ENCODE results near the gene EYA2.

The EYA2 gene

GRCh38 chr20:47120346-47120936 is 225.8 kb downstream of the EYA2 start:
- no peak for TF ChIP-seq CTCF (IDR thresholded peaks at IDR 0.05; ENCODE audit: low read depth, low read length)
- DNase-seq (ENCODE audit: low read depth in 2 of 2) = no peak
- H3K4me3 ChIP-seq (replicated peaks in 1 of 2; ENCODE audit: low read depth in 2 of 2, low read length in 2 of 2) = no peak overlapping the region

- no peak for DNase-seq (ENCODE audit: low read depth in 2 of 2)
- no peak overlapping the region for H3K4me3 ChIP-seq (replicated peaks in 1 of 2; ENCODE audit: low read depth in 2 of 2, low read length in 2 of 2)
- TF ChIP-seq CTCF (IDR thresholded peaks at IDR 0.05; ENCODE audit: low read depth, low read length) = no peak
Measured at GRCh38 chr20:47122560-47122959, 227.9 kb downstream of the EYA2 start.

DNA sequence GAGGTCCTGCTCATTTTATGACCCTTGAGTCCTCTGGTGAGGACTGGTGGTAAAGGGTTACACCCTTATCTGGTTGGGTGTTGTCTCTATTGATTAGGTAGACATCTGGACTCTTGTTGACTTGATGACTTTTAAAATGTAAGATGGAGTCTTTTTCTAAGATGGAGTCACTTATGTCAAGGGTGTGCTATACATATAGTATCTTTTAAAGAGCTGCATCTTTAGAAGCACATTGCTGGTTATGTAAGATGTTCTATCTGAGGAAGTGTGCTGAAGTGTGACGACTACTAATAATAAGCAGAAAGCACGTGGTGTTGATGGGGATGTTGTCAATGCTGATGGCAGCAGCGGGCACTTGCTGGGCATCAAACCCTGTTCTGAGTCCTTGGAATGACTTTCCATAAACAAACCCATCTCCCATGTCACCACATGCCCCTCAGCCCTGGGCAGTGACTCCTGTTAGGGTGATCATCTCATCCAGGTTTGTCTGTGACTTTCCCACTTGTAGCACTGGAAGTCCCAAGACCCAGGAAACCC is 229.6 kb downstream of the EYA2 start:
- no peak for TF ChIP-seq CTCF (IDR thresholded peaks at IDR 0.05; ENCODE audit: low read depth, low read length)
- no peak overlapping the region for H3K4me3 ChIP-seq (replicated peaks in 1 of 2; ENCODE audit: low read depth in 2 of 2, low read length in 2 of 2)
- peak in 1 of 2 donors; percentile 37 for DNase-seq (ENCODE audit: low read depth in 2 of 2)

DNA sequence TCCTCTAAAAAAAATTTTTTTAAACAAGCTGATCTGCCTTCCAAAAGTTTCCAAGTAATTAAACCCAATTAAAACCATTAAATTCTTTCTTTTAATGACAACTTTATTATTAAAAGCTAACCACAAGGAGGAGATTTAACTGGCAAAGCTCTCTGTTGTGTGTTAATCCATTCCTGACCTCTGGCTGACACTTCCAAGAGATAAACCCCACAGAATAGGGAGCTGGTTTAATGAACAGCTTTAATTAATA is 230.8 kb downstream of the EYA2 start:
- no peak overlapping the region for H3K4me3 ChIP-seq (replicated peaks in 1 of 2; ENCODE audit: low read depth in 2 of 2, low read length in 2 of 2)

DNA sequence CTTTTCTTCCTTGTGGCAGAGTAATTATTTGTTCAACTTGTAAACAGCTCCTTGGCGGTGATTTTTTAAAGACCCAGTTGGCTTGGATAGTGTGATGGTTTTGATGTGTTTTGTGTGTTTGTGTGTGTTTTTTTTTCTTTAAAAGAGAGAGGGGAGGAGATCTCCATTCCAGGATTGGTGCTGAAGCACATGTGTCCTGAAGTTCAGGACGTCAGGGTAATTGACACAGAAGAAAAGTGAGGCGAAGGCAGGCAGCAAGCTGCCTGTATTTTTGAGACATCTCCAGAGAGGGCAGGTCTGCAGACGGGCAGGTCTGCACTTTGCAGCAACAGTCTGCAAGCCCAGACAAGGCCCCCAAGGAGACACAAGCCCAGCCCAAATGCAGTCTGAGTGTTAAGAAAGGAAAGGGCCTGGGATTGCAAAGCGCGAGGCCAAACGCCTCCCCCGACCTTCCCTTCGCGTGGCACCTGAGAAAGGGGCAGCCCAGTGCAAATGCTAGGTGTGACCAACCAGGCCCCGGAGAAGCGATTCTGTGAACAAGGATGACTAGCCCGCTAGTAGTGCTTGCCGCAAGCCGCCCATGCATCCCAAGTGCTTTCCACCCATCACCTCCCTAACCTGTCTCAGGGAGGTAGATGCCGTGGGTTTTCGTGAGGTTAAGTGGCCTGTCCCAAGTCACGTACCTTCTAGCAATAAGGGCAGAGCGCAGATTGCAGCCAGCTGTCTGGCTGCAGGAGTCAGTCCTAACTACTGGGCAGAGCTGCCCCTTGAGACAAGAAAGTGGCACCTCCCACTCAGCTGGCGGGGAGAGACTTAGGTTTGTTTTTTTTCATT is 231.3 kb downstream of the EYA2 start:
- no peak for TF ChIP-seq CTCF (IDR thresholded peaks at IDR 0.05; ENCODE audit: low read depth, low read length)

More for the DNA sequence above, 230.8 kb downstream of the EYA2 start:
- DNase-seq (ENCODE audit: low read depth in 2 of 2) = peak; percentile 44 to 49
- TF ChIP-seq CTCF (IDR thresholded peaks at IDR 0.05; ENCODE audit: low read depth, low read length) = no peak

DNA sequence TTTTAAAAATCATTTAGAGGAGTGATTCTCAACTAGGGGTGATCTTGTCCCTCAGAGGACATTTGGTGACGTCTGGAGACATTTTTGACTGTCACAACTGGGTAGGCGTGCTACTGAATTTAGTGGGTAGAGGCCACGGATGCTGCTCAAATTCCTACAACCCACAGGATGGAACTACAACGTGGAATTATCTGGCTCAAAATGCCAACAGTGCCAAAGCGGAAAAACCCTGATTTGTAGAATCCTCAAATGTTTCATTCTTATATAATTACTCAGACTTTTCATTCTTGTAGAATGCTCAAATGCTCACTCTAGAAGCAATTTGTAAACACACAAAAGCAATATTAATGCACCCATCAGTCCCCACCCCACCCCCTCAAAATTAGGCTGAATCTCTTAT is 232.1 kb downstream of the EYA2 start:
- no peak overlapping the region for H3K4me3 ChIP-seq (replicated peaks in 1 of 2; ENCODE audit: low read depth in 2 of 2, low read length in 2 of 2)

More for the DNA sequence above, 231.3 kb downstream of the EYA2 start:
- peak; percentile 29 to 42 for DNase-seq (ENCODE audit: low read depth in 2 of 2)
- H3K4me3 ChIP-seq (replicated peaks in 1 of 2; ENCODE audit: low read depth in 2 of 2, low read length in 2 of 2) = no peak overlapping the region

More for the DNA sequence above, 232.1 kb downstream of the EYA2 start:
- DNase-seq (ENCODE audit: low read depth in 2 of 2) = peak; percentile 70 to 81
- TF ChIP-seq CTCF (IDR thresholded peaks at IDR 0.05; ENCODE audit: low read depth, low read length) = no peak
